ENCODE results near the gene BRD3OS. TPM values are rescaled to one million over a fixed set of nuclear protein-coding genes. Genes with fewer than 3 reads are reported as not detected.

The BRD3OS gene
- total and polyA plus RNA-seq, 10 of the 15 experiments (the other 5 are each of a cell fraction or from before 2014, with no cell fraction given) = 2.1 to 13.7 (median 10.7) TPM

GRCh38 chr9:133990366-133991213 is 34.7 kb upstream of the BRD3OS start:
- CTCF ChIA-PET = interaction anchor here (0.9 to 1.9 kb wide), 5 partner anchors 35 to 208 kb away, joined by 3 to 7 read pairs (median 4); no protein-coding TSS in a partner anchor
- Histone ChIP-seq H3K9ac (ENCODE audit: control insufficient read depth, insufficient read depth, low read length) (peak overlapping the region; percentile 80), H3K4me3 (peak overlapping the region; percentile 96), H3K4me1 (ENCODE audit: control insufficient read depth, insufficient read depth, low read length) (peaks cover 15% of the 10 kb centered on the region), H3K36me3 (ENCODE audit: control insufficient read depth in 2 of 2, insufficient read depth in 2 of 2, low read length in 1 of 2) (no peaks in the 10 kb centered on the region; a peak in 1 of 4 replicates), H4K20me1 (ENCODE audit: control insufficient read depth, insufficient read depth) (peaks cover 6% of the 10 kb centered on the region; the same call in 1 of the 2 replicates), H3K4me2 (ENCODE audit: control insufficient read depth, insufficient read depth) (peak overlapping the region; percentile 92), H2AFZ (ENCODE audit: control insufficient read depth, low read depth, low read length) (no peak overlapping the region), H3K27ac (ENCODE audit: control insufficient read depth, insufficient read depth) (peak overlapping the region; percentile 58), H3K27me3 (replicated peaks in 1 of 2; ENCODE audit: control insufficient read depth in 2 of 2, insufficient read depth in 2 of 2, low read length in 1 of 2) (no peaks in the 10 kb centered on the region), H3K79me2 (ENCODE audit: control insufficient read depth, insufficient read depth, low read length) (peaks cover 71% of the 10 kb centered on the region), H3K9me3 (replicated peaks; ENCODE audit: control insufficient read depth, insufficient read depth, low read length) (no peaks in the 10 kb centered on the region)
- SMC1A ChIA-PET (ENCODE audit: uncharacterized antibody, unreplicated experiment) = interaction anchor here (0.8 to 2.2 kb wide), 5 partner anchors 29 to 46 kb away, joined by 3 to 18 read pairs (median 7); no protein-coding TSS in a partner anchor
- RAD21 ChIA-PET (ENCODE audit: unreplicated experiment) = interaction anchor here (0.7 to 2.7 kb wide), 10 partner anchors 23 to 209 kb away, joined by 3 to 21 read pairs (median 3); no protein-coding TSS in a partner anchor
- WGBS (ENCODE audit: insufficient coverage, insufficient replicate concordance, low lambda C conversion rate, missing lambda C conversion rate) = under 1% methylated on average over 31 of the region's 31 CpGs
- FAIRE-seq (no peak), ATAC-seq (no peak), DNase-seq (ENCODE audit: low read depth, low spot score) (no peak)
- POLR2A ChIA-PET = interaction anchor here (0.6 to 1.6 kb wide), 8 partner anchors 10 to 198 kb away, joined by 3 to 12 read pairs (median 4); no protein-coding TSS in a partner anchor
- BruUV-seq (replicated peaks) = no TSS peak
- intact Hi-C loops (cut with micrococcal nuclease; ENCODE audit: unreplicated experiment) (loop anchor here (5.0 kb wide), 1 partner anchor 403 kb away; no protein-coding TSS in a partner anchor), in situ Hi-C loops (cut with MboI) (loop anchor here (5.0 kb wide), 1 partner anchor 203 kb away; no protein-coding TSS in a partner anchor)
- TF ChIP-seq ELK1 (IDR thresholded peaks at IDR 0.05; ENCODE audit: low read depth, low read length) (no peak), EED (IDR thresholded peaks at IDR 0.05; ENCODE audit: low read depth) (peak; percentile 18; the same call in 1 of the 2 replicates), MXI1 (IDR thresholded peaks at IDR 0.05; ENCODE audit: low read depth, low read length) (peak; percentile 27; the same call in 1 of the 2 replicates), IKZF1 (conservative IDR thresholded peaks at IDR 0.05) (peak; percentile 36; the same call in 1 of the 2 replicates), RFX5 (IDR thresholded peaks at IDR 0.05; ENCODE audit: low read depth, low read length) (no peak), IKZF2 (IDR thresholded peaks at IDR 0.05) (peak in 1 of 2 experiments; percentile 29; a peak in 1 of 4 replicates), BHLHE40 (IDR thresholded peaks at IDR 0.05; ENCODE audit: borderline replicate concordance in 1 of 2, low read depth in 2 of 2, low read length in 1 of 2) (peak in 1 of 2 experiments; percentile 21; a peak in 1 of 4 replicates)

Data from GM12878 (cell line).